HFFc6 (cell line): ENCODE measurements around the gene ITPRID1. TPM values are rescaled to one million over a fixed set of nuclear protein-coding genes. Genes with fewer than 3 reads are reported as not detected.

Source experiments
- DNase-seq: peaks from one replicate; pipeline ENCODE4 v3.0.0-alpha.2; 2018
- H3K27ac Mint-ChIP-seq: 2 replicates; pipeline ENCODE4 v1.8.0; 2020; ENCODE audit warnings: mild to moderate bottlenecking, mixed read lengths
- H3K27me3 Mint-ChIP-seq: 2 replicates; pipeline ENCODE4 v1.8.0; 2021; ENCODE audit warnings: mild to moderate bottlenecking, moderate library complexity, mixed read lengths; ENCODE audit not compliant: insufficient read depth
- H3K36me3 Mint-ChIP-seq: 2 replicates; pipeline ENCODE4 v1.8.0; 2021; ENCODE audit warnings: low read depth, mixed read lengths
- H3K4me1 Mint-ChIP-seq: 2 replicates; pipeline ENCODE4 v1.8.0; 2020; ENCODE audit warnings: low read depth, mixed read lengths
- H3K4me3 Mint-ChIP-seq: 2 replicates; pipeline ENCODE4 v1.8.0; 2020; ENCODE audit warnings: mild to moderate bottlenecking, moderate library complexity, mixed read lengths
- H3K9me3 Mint-ChIP-seq: 2 replicates; pipeline ENCODE4 v1.8.0; 2020; ENCODE audit warnings: mild to moderate bottlenecking, mixed read lengths
- CTCF ChIP-seq: fragments of 200-600 bp; sonication (generic); IDR thresholded peaks from 2 replicates; pipeline ENCODE4 v1.5.0; 2021; ENCODE audit warnings: antibody characterized with exemption, mild to moderate bottlenecking
- total RNA-seq, 6 experiments: library from RNA; stranded (reverse); fragmentation: NEBNext Ultra II Directional; extraction: Animal tissue kit (Norgen Biotek cat#: 25700); gene quantifications; 2 replicates in 1 of 6; 3 replicates in 5 of 6; pipeline ENCODE4 v1.2.3, GENCODE V29; 2021

The ITPRID1 gene
- total RNA-seq, 6 experiments from 2014 or later: not detected

GRCh38 chr7:31487476-31487875, 26.4 kb upstream of the ITPRID1 start:
- Mint-ChIP-seq H3K4me3 (no peak overlapping the region), H3K27ac (no peak overlapping the region), H3K27me3 (no peaks in the 10 kb centered on the region; the same call in 1 of the 2 replicates), H3K9me3 (peaks cover 24% of the 10 kb centered on the region), H3K36me3 (no peaks in the 10 kb centered on the region), H3K4me1 (no peaks in the 10 kb centered on the region)
- no peak for TF ChIP-seq CTCF
- no peak for DNase-seq

GRCh38 chr7:31488562-31489203, 25.2 kb upstream of the ITPRID1 start:
- Mint-ChIP-seq H3K4me3 (no peak overlapping the region), H3K27ac (no peak overlapping the region), H3K27me3 (no peaks in the 10 kb centered on the region; the same call in 1 of the 2 replicates), H3K9me3 (peaks cover 20% of the 10 kb centered on the region), H3K4me1 (no peaks in the 10 kb centered on the region), H3K36me3 (no peaks in the 10 kb centered on the region)
- TF ChIP-seq CTCF: peak; percentile 60
- no peak for DNase-seq

- Mint-ChIP-seq H3K4me1 (no peaks in the 10 kb centered on the region), H3K36me3 (no peaks in the 10 kb centered on the region), H3K4me3 (no peak overlapping the region), H3K27me3 (no peaks in the 10 kb centered on the region; the same call in 1 of the 2 replicates), H3K27ac (no peak overlapping the region), H3K9me3 (peaks cover 34% of the 10 kb centered on the region)
- no peak for TF ChIP-seq CTCF
- DNase-seq: no peak
These were observed 23.0 kb upstream of the ITPRID1 start for GRCh38 chr7:31490796-31491314.

GRCh38 chr7:31492086-31492485, 21.8 kb upstream of the ITPRID1 start:
- Mint-ChIP-seq H3K9me3 (peaks cover 39% of the 10 kb centered on the region), H3K4me3 (no peak overlapping the region), H3K27ac (no peak overlapping the region), H3K27me3 (no peaks in the 10 kb centered on the region; the same call in 1 of the 2 replicates), H3K4me1 (no peaks in the 10 kb centered on the region), H3K36me3 (no peaks in the 10 kb centered on the region)
- DNase-seq: no peak
- TF ChIP-seq CTCF: no peak

GRCh38 chr7:31493714-31494181, 20.1 kb upstream of the ITPRID1 start:
- H3K4me3 Mint-ChIP-seq: no peak overlapping the region
- H3K27ac Mint-ChIP-seq: no peak overlapping the region
- H3K4me1 Mint-ChIP-seq: no peaks in the 10 kb centered on the region

More at GRCh38 chr7:31493714-31494181, 20.1 kb upstream of the ITPRID1 start:
- Mint-ChIP-seq H3K9me3 (peaks cover 40% of the 10 kb centered on the region), H3K36me3 (no peaks in the 10 kb centered on the region), H3K27me3 (no peaks in the 10 kb centered on the region; the same call in 1 of the 2 replicates)
- DNase-seq: no peak
- no peak for TF ChIP-seq CTCF
